Astrocyte of the hippocampus (primary cell): ENCODE data around the gene GRIP1.
A peak's percentile ranks its signal among the peaks of the same experiment; 100 is the strongest.

Experiments used
- DNase-seq: peaks from one replicate; pipeline ENCODE4 v3.0.0; 2011; ENCODE audit warnings: low read depth, low spot score

Gene GRIP1, protein sequence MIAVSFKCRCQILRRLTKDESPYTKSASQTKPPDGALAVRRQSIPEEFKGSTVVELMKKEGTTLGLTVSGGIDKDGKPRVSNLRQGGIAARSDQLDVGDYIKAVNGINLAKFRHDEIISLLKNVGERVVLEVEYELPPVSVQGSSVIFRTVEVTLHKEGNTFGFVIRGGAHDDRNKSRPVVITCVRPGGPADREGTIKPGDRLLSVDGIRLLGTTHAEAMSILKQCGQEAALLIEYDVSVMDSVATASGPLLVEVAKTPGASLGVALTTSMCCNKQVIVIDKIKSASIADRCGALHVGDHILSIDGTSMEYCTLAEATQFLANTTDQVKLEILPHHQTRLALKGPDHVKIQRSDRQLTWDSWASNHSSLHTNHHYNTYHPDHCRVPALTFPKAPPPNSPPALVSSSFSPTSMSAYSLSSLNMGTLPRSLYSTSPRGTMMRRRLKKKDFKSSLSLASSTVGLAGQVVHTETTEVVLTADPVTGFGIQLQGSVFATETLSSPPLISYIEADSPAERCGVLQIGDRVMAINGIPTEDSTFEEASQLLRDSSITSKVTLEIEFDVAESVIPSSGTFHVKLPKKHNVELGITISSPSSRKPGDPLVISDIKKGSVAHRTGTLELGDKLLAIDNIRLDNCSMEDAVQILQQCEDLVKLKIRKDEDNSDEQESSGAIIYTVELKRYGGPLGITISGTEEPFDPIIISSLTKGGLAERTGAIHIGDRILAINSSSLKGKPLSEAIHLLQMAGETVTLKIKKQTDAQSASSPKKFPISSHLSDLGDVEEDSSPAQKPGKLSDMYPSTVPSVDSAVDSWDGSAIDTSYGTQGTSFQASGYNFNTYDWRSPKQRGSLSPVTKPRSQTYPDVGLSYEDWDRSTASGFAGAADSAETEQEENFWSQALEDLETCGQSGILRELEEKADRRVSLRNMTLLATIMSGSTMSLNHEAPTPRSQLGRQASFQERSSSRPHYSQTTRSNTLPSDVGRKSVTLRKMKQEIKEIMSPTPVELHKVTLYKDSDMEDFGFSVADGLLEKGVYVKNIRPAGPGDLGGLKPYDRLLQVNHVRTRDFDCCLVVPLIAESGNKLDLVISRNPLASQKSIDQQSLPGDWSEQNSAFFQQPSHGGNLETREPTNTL

GRCh38 chr12:66678338-66679275, at the start of gene GRIP1:
TSS of gene GRIP1 (minus strand) at chr12:66679076. CDS start at chr12:66678904, 172 bp downstream.
- DNase-seq: peak; percentile 61

DNA sequence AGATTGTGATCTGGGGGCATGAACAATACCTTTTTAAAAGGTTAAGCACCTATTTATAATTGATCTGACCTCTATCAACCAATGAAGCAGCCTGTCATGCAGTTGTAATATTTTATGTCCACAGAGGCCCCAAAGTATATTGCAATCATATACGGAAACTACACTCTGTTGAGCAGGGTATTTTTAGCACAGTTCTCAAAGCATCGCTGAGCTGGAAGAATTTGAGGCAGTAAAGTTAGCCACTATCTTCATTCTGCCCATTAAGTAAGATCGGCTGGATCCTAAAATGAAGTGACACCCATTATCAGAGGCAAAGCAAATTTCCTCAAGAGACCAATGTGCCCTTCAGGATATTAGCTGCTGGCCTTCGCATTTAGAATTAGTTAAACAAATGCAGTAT, 47.7 kb upstream of the GRIP1 start:
- no peak for DNase-seq

- no peak for DNase-seq
Observed at GRCh38 chr12:66725031-66725430, 46.2 kb upstream of the GRIP1 start.

GRCh38 chr12:66724616-66725015, 45.7 kb upstream of the GRIP1 start:
- no peak for DNase-seq

- no peak for DNase-seq
Observed at GRCh38 chr12:66724026-66724425, 45.1 kb upstream of the GRIP1 start.

DNA sequence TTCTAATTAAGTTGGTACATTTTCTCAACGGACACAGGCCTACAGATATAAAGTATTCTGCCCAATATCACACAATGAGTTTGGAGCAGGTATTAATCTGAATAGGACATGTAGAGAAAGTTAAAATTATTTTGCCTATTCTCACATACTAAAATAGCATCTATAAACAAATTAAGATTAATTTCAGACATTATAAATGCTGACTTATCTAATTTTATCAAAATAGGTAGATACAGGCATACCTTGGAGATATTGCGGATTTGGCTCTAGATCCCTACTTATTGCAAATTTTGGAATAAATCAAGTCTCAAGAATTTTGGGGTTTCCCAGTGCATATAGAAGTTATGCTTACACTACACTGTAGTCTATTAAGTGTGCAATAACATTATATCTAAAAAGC, 41.0 kb upstream of the GRIP1 start:
- DNase-seq: no peak

DNA sequence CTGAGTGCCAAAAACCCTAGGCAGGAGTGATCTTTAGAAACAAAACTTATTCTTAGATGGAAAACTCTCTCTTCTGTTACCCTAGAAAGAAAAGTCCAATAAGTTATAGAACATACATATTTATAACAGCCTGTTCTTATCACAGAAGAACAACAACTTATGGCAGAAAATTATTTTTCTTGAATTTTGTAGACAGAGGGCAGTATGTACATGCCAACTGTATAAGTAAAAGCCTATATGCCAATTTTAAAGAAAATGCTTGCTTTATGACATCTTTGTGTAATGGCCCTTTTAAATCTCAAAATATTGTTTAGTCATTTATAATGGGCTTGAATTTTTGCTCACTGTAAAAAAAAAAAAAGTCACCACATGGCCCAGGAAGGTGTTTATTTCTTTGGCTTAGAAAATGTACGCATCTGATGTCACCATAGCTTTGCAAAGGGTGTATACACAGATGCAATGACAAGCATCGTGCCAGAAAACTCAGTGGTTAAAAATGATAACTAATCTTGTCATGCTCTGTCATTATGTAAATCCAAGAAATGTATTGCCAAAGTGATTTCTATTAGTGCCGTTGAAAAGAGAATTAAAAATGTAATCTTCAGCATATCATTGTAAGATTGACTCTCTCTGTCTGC, 38.3 kb upstream of the GRIP1 start:
- DNase-seq: no peak

GRCh38 chr12:66716522-66716921, 37.6 kb upstream of the GRIP1 start:
- DNase-seq: no peak

GRCh38 chr12:66714709-66715108, 35.8 kb upstream of the GRIP1 start:
- no peak for DNase-seq

DNA sequence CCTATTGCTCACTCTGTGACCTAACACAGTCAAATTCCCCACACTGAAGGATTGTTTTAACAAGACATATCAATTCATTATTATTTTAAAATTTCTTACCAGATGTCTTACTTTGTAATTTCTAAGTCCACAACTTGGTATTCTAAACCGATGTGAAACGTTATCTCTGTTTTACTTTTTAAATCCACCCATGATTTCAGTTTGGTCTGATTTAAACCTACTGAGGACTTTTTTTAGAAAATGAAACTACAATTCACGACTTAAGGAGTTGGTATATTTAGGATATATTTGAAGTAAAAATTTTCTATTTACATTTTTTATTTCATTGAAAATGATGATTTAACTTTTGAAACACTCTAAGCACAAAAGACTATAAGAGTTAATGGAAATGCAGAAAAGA, 35.1 kb upstream of the GRIP1 start:
- DNase-seq: no peak

GRCh38 chr12:66709893-66710292, 31.0 kb upstream of the GRIP1 start:
- no peak for DNase-seq

- no peak for DNase-seq
Observed at GRCh38 chr12:66709457-66709773, 30.5 kb upstream of the GRIP1 start.

DNA sequence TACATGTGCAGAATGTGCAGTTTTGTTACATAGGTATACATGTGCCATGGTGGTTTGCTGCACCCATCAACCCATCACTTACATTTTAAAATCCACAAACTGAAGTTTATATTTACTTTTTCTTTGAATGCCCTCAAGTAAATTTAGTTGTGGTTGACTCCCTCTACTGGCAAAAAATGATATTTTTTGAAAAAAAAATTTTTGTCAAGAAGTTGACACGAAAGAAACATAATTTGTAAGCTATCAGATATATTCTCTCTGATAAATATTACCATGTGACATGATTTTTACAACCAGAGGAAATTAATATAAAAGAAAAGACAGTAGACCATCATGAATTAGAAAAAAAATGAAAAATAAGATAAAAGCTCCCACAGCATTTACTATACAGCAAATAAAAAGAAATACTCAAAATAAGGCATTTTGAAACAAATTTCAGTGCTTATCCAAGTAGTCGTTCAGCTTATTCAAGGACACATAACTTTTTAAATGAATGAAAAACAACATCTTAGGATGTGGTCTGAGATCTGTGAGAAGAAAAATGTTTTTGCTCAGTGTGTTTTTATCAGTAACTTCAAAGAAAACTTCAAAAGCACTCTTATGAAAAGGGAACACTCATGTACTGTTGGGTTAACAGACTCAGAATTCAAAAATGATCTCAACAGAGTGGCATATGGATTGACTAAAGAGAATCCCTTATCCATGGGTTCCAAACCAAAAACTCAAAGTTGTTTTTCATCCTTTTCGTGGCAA, 30.0 kb upstream of the GRIP1 start:
- DNase-seq: peak; percentile 7

DNA sequence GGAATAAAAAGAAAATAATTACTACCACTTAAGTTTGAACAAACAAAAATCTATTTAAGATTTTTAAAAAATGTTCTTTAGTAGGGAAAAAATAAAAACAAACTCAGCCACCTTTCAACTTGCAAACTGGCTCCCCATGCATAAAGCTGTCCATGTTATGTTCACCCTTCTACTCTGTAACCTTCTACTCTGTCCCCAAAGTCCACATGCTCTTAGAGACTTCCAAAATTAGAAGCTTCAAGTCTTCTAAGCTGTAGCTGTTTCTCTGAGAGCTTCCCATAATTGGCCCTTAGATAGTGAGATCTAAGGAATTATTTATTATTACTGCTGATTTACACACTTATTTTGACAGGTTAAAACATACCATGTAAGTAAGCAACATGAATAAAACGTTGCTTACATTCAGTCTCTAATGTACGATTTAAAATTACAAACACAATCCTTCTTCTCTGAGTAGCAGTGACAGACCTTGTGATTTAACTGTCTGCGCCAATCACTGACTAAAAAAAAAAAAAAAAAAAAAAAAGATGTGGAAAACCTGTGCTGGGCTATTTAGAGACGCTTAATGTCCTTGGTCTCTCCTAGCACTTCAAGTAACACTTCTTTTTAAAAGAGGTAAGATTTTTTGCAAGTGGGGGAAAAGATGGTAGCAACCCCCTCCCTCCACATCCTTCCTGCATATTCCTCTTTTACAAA, 28.3 kb upstream of the GRIP1 start:
- no peak for DNase-seq

GRCh38 chr12:66699738-66700482, 21.0 kb upstream of the GRIP1 start:
- DNase-seq: no peak

DNA sequence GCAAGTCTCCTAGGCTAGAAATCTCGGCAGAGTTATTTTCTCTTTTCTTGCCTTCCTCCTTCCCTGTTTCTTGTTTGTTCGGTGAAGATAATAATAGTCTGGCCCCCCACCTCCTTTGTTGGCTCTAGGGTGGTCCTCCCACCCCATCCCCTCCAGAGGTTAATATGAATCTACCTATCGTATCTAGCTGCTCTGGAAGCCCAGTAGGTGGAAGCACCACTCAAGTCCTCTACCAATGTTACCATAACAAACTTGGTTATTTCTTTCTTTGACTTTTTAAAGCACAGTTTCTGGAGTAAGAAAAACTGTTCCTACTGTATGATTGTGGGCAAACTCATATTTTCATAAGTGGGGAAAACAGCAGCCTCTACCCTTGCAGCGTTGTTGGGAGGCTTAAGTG, 19.7 kb upstream of the GRIP1 start:
- no peak for DNase-seq

DNA sequence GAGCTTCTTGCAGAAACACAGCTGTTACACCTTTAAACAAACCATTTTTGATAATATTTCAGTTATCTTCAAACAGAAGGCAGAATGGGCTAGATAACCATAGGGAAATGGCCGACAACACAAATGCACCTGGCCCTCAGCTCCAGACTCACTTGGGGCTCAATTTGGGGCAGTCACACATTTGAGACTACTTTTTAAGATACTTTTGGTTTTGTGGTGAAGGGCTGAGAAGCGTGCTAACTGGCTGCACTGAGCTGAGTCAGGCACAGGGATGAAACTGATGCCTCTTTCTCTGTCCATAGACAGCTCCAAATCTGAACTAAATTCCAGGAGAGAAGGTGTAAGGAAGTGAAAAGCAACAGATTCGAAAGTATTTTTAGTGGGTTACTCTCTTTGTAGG, 18.5 kb upstream of the GRIP1 start:
- DNase-seq: no peak

DNA sequence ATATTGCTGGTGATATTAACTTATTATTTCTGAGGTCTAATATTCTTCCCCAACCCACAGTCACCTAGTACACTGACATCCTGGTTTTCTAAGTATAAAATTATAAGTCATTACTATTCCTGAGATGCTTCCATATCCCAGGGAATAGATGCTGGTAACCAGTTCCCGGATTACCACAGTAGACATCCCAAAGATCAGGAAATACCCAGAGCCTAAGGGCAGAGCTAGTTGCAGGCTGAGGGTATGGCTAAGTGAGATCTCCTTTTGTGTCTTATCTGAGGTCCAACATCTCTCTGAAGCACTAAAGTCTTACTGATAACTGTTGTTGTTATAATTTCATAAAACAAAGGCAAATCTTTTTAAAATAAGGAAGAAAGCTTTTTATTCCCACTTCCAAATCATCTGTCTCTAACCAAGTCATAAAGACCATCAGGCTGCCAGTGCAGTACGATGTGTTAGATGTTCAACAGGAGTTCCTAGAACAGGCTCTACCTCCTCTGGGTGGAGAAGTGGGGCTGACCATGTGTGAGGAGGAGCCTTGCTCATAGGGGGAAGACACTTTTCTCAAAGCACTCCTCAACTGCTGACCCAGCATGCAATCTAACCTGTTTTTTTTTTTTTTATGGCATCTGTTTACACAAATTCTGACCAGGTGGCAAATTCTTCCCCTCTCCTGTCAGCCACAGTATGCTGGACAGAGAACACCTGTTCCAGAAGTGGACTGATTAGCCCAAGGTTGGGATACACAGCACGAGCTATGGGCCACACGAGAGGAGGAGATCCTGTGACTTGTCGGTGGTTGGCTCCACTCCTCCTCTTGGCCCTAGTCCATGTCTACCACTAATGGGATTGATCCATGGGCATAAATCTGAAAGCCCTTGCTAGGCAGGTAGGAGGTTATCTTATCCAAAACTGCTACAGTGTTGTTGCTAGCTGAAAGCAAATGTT, 16.1 kb upstream of the GRIP1 start:
- DNase-seq: no peak
